Activated gamma-delta T cell treated with Interleukin-2 at 50 U/mL for 16 hours (primary cell): ENCODE data around the gene RRN3.
"Not testable (repeated sequence)": the region's sequence is repeated elsewhere in the genome, so short reads cannot be mapped to it uniquely, and the experiment has no call there.

Source experiments
- DNase-seq: peaks from one replicate; pipeline ENCODE4 v3.0.0-alpha.2; 2020

RRN3 gene

DNA sequence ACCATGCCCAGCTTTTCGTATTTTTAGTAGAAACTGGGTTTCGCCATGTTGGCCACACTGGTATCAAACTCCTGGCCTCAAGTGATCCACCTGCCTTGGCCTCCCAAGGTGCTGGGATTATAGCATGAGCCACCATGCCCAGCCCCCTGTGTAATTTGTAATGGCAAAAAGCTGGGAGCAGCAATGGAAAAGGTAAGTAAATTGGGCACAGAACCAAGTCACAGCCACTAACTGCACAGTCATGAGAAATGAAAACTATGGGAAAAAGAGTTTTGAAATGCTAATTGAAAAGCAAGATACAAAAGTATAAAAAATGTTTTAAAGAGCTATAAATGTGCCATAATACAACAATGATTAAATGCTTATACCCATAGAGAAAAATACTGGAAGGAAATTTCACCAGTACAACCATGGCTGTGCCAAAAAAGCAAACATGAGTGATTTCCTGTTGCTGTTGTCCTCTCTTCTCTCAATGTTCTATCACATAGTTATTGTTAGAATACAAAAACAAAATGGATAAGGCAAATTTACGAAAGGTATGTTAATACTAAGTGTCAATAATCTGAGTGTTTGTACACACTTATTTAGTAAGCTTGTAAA, 44.4 kb downstream of the RRN3 start:
- DNase-seq = no peak

DNA sequence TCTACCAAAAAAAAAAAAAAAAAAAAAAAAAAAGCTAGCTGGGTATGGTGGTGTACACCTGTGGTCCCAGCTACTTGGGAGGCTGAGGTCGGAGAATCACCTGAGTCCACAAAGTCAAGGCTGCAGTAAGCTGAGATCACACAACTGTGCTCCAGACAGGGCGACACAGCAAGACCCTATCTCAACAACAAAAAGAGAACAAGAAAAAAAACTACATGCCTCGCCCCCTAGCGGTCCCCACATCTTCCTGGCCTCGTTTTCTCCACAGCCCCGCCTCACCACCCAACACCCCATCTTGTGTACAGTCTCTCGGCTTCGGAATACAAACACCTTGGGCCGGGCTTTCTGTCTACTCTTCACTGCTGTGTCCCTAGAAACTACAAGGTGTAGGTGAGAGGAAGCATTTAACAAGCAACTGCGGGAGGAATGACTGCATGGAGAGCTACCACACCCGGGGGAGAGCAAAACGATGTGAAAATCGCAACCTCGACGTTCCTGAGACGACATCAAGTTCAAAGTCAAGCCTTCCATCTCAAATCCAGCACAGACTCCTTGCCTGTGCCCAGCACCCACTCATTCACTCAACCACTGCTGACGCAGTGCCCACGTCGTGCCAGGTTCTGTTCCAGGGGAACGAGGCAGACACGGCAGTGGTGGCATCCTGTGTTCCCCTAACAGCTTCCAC, 47.2 kb downstream of the RRN3 start:
- no peak for DNase-seq

DNA sequence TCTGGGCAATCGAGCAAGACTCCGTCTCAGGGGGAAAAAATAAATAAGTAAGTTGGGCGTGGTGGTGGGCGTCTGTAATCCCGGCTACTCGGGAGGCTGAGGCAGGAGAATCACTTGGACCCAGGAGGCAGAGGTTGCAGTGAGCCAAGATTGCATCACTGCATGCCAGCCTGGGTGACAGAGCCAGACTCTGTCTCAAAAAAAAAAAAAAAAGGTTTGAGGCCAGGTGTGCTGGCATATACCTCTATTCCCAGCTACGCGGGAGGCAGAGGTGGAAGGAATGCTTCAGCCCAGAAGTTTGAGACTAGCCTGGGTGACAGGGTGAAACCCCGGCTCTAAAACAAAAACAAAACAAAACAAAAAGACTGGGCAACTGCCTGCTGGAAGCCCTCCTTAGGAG, 48.8 kb downstream of the RRN3 start:
- not testable (repeated sequence) for DNase-seq

DNA sequence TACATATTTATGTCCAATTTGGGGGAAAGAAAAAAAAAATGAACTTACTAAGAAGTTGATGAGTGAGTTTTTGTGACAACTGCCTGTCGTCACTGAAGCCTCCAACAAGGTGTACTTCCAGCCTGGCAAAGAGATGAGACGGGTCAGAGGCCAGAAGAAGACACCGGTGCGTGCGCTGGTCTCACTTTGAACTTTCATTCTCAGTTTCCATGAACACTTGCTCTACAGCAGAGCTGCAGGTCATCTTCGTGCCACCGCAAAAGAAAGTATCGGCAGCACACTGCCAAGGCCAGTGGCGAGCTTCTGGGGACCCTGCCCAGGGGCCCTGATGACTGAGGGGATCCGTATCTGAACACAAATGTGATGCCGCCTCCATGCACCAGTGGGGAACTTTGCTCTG, 49.8 kb downstream of the RRN3 start:
- DNase-seq = no peak

DNA sequence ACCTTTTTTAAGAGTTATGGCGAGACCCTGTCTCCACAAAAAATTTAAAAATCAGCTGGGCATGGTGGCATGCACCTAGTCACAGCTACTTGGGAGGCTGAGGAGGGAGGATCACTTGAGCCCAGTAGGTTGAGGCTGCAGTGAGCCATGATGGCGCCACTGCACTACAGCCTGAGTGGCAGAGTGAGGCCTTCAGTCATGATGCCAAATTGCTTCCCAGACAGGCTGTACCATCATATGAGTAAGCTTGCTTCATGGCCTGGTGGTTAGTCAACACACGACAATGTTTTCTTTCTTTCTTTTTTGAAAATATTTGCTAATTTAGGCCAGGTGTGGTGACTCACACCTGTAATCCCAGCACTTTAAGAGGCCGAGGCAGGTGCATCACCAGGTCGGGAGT, 50.7 kb downstream of the RRN3 start:
- DNase-seq = no peak

DNA sequence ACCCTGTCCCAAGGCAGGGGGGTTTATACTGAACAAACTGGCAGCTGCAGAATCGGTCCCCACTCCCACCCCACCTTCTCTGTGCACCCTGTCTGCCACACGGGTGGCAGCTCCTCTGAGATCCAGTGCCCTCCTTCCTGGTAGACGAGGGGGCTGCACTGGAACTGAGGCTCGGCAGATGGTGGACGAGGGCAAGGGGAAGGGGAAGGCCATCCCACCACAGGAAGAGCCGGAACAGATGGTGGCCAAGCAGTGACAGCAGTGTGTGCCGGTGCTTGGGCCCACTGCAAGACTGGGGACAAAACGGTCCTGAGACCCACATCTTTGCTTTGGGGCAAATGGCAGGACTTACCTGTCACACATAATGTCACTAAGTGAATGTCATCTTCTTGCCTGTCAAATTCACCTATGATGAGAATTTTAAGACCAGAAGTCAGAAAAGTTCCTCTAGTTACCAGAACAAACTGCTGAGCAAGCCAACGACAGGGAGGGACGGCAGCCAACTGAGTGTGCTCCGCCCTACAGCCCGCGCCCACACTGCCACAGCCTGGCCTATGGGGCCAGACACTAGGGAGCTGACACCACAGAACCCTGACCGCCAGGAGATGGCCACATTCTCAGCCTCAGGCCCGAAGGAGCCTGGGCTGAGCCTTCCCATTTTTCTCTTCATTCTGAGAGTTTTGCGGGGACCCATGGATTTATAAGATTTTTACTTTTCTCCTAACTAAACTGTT, 52.6 kb downstream of the RRN3 start:
- no peak for DNase-seq

DNA sequence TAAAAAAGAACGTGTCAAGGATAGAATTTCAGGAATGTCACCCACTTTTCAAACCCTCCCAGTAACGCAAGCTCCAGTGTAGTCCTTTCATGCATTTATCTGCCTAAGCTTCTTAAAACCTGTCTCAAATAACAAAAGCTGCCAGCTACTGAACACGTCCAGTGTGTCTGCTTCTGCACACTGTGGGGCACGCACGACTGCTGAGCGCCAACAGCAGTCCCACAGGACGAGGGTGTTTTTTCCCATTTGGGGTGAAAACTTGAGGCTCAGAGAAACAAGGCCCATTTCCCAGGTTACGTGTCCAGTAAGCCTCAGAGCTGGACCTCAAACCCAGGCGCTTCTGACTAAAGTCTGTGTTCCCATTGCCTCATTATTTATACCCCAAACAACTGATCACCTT, 55.4 kb downstream of the RRN3 start:
- DNase-seq = no peak

DNA sequence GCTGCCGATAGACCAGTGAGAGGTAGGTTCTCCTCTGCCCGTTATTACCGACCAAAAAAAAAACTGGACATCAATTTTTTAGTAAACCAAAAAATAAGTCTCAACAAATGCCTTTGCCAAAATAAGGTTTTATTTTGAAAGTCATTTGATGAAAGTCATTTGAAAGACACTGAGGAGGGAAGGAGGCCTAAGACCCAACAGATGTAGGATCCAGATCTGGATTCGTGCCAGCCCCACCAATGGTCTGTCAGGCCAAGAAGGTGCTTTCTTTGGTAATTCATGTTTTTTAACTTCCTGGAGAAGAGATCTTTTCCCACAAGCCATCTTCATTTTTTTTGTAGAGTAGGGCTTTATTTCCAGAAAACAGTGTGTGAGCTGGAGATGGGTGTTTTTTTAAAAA, 56.3 kb downstream of the RRN3 start:
- no peak for DNase-seq

DNA sequence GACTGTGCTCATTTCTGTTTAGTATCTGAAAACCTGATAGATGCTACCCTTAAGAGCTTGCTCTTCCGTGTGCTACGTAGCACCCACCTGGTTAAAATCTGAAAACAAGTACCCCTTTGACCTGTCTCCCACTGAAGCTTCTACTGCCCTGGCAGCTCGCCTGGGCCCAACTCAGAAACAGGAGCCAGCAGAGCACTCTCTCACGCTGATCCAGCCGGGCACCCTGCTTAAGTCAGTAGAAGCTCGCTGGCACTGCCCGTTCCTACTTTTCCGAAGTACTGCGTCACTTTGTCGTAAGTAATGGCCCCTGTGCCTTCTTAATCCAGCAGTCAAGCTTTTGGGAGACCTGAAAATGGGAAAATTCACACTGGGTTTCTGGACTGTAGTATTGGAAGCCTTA, 57.1 kb downstream of the RRN3 start:
- no peak for DNase-seq

DNA sequence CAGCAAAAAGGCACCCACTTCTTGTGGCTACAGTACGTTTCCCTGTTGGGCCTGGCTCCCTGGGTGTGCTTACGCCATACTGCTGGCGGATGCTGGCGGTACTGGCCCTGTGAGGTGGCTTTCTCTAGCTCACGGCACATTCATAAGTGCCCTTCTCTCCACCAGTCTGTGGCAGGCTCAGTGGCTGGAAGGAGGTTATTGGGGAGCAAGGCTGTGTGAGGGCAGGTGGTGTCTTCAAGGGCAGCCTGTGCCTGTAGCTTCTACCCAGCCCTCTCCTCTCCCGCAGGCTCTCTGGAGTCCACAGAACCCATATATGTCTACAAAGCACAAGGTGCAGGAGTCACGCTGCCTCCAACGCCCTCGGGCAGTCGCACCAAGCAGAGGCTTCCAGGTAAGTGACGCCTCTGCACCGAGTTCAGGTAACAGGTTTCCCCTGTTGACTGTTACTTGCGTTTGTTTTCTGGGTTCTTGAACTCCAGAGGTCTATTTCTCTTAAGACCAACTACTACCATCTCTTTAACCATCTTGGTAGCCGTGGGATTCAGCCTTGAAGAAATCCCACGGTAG, 58.8 kb downstream of the RRN3 start:
- DNase-seq = no peak

DNA sequence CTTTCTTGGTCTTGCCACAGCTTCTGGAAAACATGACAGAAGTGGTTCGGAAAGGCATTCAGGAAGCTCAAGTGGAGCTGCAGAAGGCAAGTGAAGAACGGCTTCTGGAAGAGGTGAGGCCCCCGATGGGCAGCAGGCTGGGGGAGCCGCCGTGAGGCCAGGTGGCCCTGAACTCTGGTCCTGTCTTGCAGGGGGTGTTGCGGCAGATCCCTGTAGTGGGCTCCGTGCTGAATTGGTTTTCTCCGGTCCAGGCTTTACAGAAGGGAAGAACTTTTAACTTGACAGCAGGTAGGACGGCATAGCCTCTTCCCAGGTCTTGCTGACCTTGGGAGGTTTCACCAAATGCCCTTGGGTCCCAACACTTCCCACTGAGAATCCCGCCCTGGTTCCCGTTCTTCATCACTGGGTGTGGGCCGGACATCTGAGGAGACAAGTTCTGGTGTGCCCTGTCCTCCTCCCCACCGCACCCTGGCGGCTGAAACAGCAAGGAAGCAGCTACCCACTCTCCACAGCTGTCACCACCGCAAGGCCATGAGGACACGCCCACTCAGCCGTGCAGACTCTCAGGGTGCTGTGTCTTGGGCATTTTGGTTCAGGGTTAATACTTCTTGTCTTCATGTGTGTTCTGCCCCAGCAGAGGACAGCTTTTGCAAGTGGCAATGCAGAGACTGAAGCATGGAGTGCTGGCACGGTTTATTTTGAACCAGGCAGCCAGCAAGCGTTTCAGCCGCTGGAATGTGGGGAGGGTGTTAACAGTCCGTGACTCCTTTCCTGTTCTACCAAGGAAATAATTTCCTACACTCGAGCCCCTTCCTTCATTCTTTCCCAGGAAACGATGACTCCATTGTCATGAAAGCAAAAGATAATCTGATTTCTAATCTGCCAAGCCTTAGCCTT, 59.6 kb downstream of the RRN3 start:
- no peak for DNase-seq

DNA sequence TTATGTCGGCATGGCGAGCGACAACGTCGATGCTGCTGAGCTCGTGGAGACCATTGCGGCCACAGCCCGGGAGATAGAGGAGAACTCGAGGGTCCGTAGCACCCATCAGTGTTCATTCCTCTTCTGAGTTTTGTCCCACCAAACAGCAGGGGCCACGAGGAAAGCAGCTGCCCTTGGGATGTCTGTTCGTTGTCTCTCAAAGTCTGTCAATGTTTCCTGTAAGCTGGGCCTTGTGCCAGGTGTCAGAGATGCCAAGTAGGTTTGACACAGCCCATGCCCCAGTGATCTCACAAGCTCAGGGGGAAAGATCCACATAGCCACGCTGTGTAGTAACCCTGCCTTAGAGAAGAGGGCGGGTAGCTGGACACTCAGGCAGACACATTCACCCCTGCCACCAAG, 60.8 kb downstream of the RRN3 start:
- DNase-seq = no peak

DNA sequence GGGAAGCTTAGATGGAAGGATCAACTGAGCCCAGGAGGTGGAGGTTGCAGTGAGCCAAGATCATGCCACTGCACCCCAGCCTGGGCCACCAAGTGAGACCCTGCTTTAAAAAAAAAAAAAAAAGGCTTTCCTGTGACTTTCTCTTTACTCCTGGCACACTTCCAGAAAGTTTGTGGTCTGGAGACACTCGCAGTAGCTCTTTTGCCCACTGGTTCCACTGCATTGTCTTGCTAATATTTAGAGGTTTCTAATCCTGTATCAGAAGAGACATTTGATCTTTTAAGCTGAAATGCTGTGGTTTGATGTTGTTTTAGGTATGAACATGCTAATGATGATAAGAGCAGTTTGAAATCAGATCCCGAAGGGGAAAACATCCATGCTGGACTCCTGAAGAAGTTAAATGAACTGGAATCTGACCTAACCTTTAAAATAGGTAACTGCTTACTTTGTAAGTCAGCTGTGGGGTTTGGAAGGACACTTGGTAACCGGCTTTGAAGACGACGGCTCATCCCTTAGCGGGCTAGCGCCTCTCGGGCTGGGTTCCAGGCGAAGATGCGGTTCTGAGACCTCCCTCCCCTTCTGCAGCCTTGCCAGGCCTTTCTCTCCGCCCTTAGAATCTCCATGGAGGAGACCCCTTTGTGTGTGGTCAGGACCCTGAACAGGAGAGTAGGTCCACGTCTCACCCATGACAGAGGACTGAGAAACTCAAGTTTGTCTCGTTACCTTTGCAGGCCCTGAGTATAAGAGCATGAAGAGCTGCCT, 61.3 kb downstream of the RRN3 start:
- no peak for DNase-seq

DNA sequence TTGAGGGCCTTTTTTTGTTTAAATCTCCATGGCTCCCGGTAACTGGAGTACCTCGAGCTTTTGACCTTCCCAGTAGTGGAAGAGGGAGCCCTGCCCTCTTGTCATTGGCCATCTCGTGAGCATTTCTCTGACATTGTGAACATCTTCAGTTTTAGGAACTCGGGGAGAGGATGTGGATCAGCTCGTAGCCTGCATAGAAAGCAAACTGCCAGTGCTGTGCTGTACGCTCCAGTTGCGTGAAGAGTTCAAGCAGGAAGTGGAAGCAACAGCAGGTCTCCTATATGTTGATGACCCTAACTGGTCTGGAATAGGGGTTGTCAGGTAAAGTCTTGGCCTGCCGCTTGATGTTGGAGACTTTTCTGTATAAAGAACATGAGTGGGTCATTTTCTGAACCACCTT, 62.5 kb downstream of the RRN3 start:
- DNase-seq = no peak

DNA sequence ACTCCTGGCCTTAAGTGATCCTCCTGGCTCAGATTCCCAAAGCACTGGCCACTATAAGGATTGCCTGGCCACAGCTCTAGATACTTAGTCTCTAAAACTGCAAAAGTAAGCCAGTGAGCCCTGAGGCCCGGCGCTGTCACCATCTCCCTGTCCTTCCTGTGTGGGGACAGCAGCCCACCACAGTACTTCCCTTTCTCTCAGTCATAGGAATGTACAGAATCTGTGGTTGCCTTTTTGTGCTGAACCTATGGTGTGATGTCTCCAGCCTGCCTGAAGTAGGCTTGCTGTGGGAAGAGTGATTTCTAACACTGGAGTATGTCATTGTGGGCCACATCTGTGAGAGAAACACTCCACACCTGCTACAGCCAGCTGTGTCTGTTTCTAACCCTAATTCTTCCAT, 62.9 kb downstream of the RRN3 start:
- DNase-seq = no peak

DNA sequence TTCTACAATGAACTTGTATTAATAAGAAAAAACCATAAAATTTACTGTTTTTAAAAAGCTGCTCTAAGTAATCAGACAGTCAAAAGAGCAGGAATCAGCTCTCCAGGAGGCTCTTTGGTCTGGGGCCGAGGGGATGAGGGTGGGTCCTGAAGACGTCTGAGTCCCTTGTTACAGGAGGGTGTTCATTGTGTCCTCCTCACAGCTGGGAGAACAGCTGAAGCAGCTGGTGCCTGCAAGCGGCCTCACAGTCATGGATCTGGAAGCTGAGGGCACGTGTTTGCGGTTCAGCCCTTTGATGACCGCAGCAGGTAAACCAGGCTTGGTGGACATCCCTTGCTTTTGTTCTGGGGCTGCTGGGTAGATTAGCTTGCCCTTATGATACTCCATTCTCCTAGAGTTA, 64.3 kb downstream of the RRN3 start:
- DNase-seq = not testable (repeated sequence)

DNA sequence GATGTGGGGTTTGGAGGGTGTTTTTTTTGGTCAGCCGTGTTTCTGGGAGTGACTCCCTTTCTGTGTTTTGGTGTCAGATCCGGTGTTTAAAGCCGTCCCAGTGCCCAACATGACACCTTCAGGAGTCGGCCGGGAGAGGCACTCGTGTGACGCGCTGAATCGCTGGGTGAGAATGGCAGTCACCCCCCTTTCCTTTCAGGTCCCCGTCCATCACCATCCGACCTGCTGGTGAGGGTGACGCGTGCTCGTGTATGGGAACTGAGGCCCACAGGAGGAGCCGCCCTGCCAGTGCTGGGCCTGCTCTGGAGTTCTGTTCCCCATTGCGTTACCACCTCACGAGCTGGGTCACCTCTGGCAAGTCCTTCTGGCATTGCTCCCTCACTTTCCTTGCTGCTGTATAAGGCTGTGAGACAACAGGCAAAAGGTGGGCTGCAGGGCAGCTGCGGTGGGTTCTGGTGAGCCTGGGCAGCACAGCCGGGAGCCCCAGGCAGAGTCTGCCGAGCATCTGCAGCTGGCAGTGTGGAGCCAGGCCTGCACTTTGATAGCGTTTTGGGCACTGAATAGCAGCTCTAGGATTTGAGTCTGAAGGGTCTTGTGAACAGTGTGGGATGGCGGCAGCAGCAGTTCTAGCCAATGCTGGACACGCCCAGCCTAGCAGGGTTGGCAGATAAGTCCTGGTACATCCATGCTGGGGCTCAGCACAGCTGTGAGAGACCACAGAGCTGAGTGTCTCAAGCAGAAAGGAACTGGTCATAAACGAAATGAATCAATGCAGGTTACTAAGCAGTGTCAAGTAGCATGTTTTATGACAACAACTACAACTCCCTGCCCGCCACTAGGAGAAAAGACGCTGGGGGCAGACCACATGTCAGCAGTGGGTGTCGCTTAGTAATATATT, 65.0 kb downstream of the RRN3 start:
- not testable (repeated sequence) for DNase-seq

DNA sequence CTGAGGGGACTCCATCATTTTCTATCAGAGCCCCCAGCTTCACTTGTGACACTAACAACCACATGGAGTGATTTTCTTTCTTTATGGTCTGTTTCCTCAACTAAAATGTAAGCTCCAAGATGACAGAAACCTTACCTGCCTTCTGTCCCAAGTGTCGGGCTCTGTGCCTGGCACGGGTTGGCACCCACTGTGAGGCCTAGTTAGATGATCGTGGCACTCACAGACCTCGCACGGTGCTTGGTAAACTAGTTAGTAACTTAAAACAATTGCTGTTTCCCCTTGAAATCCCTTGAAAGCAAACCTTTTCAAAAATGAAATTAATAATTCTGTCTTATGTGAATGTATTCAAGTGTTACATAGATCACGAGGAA, 65.7 kb downstream of the RRN3 start:
- DNase-seq = not testable (repeated sequence)

DNA sequence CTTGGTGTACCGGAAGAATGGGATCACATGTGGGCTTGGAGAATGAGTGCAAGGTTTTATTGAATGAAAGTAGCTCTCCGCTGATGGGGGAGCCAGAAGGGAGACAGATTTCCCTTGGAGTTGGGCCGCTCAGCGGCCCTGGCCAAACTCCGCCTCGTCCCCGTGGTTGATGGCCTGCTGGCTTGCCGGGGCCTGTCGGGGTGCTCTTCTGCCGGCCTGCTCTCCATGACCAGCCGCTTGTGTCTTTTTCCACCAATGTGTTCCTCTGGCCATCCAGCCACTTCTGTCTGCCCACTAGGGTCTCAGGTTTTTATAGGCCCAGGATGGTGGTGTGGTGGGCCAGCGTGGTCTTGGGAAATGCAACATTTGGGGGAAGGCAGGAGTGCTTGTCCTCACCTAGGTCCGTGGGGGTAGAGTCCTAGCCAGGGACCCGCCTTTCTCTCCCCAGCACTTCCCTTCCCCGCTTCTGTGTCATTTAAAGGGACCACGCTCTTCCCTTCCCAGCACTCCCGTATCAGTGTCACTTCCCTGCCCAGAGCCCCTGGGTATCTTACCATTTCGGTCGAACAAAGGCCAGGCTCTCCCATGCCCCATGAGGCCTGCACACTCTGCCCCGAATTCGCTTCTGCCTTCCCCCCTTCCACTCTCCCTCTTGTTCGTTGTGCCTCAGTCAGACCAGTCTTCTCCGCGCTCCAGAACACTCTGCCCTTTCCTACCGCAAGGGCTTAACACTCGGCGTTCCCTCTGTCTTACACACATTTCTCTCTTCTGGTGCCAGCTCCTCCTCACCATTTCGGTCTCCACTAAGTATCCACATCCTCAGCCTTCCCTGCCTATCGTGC, 66.3 kb downstream of the RRN3 start:
- not testable (repeated sequence) for DNase-seq

DNA sequence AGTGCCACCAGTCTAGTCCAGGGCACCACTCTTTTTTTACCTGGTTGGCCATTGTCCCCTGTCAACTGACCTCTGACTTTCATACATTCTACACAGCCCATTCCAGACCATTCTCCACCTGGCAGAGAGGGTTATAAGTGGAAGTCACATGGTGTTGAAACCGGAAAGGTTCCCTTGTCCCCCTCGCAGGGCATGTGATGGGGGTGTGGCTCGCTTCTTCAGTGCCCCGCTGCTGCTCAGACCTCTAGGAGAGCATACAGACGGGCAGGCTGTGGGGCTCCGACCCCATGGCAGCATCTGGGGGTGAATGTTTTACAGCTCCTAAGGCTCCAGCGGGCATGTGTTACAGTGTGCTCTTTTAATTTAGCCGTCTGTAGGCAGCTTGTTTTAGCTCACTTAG, 67.0 kb downstream of the RRN3 start:
- not testable (repeated sequence) for DNase-seq
